Adrenal gland (tissue), 5 donors: Measurements from ENCODE around the gene CRIP3.

Experiments used
- POLR2A ChIP-seq, 2 donors: fragments of 450-650 bp; IDR thresholded peaks; one replicate each; pipeline ENCODE4 v1.6.1; 2017; ENCODE audit warnings: antibody characterized with exemption in 2 of 2, mild to moderate bottlenecking in 2 of 2, moderate library complexity in 1 of 2
- TF ChIP-seq, protein P1 (sequence below), 6 experiments: fragments of 450-650 bp in 4 of 6; fragments of 200-600 bp in 2 of 6; sonication (generic) in 1 of 6; IDR thresholded peaks; 1 replicate in 5 of 6; 2 replicates in 1 of 6; pipeline versions ENCODE4 v1.5.1 to v1.8.0; 2016 to 2021; ENCODE audit warnings: antibody characterized with exemption in 6 of 6, mild to moderate bottlenecking in 2 of 6, moderate library complexity in 1 of 6
- donor health status: DM: no; HTN: no; CAD: no.

DNA sequence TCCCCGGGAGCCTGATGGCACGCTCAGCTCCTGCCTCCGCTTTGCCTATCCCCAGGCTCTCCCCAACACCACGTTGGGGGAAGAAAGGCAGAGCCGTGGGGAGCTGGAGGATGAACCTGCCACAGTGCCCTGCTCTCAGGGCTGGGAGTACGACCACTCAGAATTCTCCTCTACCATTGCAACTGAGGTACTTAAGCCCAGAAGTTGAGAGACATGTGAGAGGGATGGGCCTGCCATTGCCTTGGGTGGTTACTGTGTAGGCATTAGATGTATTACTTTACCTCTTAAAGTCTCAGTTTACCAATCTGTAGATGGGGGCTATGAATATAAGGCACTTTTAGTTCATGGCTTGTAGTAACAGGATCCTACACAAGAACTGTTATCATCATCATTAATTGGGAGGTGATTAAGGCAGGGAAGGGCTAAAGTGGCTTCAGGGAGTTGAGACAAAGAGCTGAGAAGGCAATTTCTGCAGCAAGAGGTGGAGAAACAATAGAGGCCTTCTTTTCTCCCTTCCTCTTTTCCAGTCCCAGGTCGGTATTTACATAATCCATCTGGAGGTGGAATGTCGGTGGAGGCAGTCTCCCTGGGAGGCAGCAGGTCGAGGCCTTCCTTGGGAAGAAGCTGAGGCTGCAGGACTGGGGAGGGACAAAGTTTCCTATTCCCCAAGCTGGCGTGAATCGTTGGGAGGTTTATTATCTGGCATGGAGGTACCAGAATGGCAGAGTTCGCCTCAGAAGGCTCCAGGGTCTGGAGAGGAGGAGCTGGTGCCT, 9.9 kb downstream of the CRIP3 start:
- TF ChIP-seq POLR2A (IDR thresholded peaks at IDR 0.05), result no peak
- TF ChIP-seq, protein P1, sequence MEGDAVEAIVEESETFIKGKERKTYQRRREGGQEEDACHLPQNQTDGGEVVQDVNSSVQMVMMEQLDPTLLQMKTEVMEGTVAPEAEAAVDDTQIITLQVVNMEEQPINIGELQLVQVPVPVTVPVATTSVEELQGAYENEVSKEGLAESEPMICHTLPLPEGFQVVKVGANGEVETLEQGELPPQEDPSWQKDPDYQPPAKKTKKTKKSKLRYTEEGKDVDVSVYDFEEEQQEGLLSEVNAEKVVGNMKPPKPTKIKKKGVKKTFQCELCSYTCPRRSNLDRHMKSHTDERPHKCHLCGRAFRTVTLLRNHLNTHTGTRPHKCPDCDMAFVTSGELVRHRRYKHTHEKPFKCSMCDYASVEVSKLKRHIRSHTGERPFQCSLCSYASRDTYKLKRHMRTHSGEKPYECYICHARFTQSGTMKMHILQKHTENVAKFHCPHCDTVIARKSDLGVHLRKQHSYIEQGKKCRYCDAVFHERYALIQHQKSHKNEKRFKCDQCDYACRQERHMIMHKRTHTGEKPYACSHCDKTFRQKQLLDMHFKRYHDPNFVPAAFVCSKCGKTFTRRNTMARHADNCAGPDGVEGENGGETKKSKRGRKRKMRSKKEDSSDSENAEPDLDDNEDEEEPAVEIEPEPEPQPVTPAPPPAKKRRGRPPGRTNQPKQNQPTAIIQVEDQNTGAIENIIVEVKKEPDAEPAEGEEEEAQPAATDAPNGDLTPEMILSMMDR (IDR thresholded peaks at IDR 0.05), result no peak
